NCI-H1092 treated with DMSO at 0.1 percent for 48 hours (cell line): Measurements from ENCODE around the gene KIAA1210.
A peak's percentile ranks its signal among the peaks of the same experiment; 100 is the strongest.

Experiments used
- DNase-seq: peaks from one replicate; lab custom pipeline; 2025; lab: John Stamatoyannopoulos, UW

KIAA1210 gene

GRCh38 chrX:119127650-119128049 is at the start of gene KIAA1210:
Gene KIAA1210, minus strand, starts transcription at chrX:119127812. Its CDS starts 4,170 bp downstream, at chrX:119123642.
- no peak for DNase-seq

DNA sequence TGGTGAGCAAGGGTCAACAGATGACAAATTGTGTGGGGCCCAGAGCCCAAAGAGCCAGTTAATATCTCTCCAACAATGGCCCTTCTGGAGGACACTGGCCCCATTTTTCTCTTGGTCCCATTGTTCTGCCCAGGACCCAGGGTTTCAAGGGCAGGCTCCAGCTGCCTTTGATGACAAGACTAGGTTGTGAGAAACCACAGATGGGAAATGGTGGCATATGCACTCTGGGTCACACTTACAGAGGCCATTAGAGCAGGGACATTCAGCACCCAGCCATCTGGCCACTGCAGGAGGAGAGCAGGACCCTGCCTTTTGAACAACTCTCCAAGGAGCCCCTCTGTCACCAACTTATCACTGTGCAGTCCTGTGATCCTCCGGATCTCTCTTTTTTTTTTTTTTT is 49.7 kb upstream of the KIAA1210 start:
- no peak for DNase-seq

- DNase-seq, result no peak
These were observed 47.3 kb upstream of the KIAA1210 start for GRCh38 chrX:119174900-119175299.

DNA sequence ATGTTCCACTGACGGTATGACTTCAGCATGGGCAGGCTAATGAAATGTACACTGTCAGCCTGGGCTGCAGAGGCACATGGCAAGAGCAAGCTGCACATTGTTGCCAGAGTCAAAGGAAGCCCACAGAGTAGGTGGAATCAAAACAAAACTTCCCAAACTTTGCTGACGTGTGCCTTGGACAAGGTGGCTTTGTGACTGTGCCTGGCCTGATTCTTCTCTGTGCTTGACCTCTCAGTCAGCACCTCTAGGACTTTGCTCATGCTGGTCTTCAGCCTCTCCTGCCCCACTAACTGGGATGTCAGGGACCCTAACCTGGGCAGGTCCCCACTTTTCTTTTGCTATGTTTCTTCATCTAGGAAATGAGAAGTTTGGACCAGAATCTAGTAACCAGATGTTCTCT is 40.5 kb upstream of the KIAA1210 start:
- DNase-seq, result no peak

- no peak for DNase-seq
These were observed 30.6 kb upstream of the KIAA1210 start for GRCh38 chrX:119158226-119158625.

DNA sequence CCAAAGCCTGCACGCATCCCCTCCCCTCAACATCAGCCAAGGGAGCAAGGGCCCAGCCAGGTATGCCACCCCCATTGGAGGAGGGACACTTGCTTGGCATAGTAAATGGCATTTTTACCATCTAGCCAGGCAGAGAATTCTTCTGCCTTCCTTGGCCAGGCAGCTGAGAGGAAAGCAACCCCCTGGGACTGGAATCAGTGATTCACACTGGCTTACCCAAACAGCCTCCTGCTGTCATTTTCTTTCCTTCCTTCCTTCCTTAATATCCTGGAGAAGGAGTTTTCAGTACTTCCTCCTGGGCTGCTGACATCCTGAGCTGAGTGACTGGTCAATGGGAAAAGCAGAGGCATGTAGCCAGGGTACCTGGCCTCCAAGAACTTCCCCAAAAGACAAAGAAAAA is 28.6 kb upstream of the KIAA1210 start:
- DNase-seq, result no peak

DNA sequence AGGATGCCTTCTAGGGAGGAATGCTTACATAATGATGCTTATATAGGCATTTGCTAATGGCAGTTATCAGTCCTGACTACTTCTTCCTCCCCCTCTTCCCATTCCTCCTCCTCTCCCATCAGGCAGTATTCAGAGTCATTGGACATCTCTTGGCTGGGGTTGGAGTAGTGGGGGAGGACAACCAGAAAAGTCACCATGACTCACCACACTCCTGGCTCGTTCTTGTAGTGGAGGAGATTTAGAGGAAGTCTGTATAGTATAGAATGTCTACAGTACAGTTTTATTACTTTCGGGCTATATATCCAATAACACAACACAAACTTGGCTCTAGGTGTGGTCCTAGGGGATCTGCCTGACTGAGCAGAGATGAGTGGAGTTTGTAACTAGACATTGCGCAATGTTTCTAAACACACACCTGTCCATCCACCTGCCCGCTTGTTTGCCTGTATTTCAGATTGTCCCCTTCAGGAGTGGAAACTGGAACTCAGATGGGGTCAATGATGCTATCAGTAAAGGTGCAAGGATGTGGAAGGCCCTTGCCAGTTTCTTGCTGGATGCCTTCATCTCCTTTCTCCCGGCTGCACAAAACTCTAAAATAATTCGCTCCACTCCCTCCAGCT is 27.9 kb upstream of the KIAA1210 start:
- DNase-seq, result no peak

DNA sequence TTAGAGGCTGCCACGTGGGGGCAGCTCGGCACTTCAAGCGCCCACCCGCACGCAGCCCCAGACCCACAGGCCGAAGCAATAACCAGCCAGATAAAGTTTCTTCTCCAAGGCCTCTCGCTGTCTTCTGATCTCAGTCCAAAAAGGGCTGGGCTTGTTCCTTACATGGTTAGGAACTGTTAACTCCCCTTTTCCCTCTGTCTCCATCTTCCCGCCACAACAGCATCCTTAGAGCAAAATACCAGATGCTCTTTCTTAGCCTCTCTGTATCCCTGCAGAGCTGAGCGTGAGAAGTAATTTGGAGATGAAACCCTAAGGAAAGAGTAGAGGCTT is 23.4 kb upstream of the KIAA1210 start:
- DNase-seq, result no peak

DNA sequence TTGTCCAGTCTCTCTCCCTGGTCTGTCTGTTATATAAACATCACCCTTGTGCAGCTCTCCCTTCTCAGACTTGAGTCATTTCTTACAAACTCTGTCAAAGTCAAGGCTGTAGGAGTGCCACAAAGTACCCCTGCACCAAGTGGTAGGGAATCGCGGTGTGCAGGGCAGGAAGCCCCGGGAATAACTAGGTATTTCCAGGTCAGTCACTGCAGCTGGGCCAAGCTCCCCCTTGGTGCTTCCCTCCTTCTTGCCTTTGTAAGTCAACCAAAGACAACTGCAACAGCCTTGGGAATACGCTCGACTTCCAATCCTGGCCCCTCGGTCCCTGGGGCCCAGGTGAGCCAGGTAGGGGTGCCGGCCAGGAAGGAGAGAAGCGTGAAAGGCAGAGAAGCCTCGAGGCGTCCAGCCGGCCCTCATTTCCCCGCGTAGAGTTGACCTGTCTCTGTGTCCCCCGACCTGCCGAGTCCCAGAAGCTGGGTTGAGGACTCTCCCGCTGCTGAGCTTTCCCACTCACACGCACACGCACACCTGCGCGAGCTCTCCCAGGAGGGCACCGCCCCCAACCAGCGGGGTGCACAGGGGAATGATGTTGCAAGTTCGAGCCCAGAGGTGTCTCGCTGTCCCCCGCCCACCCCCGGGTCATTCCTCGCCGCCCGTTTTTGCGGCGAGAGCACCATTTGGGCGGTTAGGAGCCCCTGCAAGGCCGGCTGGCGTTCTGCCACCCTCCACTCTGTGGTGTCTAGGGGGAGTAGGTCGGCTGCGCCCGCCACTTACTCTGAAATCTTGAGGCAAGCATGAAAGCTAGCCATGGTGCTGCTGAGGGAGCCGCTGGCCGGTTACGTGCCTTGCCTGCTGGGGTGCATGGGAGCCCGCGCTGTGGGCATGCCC is 22.8 kb upstream of the KIAA1210 start:
- DNase-seq, result no peak

GRCh38 chrX:119147486-119147885 is 19.9 kb upstream of the KIAA1210 start:
- DNase-seq, result no peak

GRCh38 chrX:119145241-119145653 is 17.6 kb upstream of the KIAA1210 start:
- DNase-seq, result no peak

- no peak for DNase-seq
These were observed 6.9 kb upstream of the KIAA1210 start for GRCh38 chrX:119134466-119134865.

DNA sequence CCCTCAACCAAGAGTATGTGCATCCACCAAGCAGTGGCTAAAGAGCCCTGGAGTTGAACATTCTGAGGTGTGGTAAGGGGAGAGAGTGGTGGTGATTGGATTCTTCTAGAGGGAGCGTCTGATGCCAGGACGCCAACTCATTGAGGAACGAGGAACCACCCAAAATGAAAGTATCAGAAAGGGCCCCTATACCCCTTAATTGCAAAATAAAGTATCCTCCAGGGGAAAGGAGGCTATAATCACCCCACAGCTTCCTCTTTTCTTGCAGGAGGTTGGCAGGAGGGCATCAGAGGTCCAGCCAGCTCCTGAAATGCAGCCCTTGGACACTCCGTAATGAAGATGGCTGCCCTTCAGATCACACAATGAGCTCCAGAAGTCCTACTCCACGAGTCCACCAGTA is 5.3 kb upstream of the KIAA1210 start:
- DNase-seq, result no peak

- DNase-seq, result no peak
These were observed 4.7 kb upstream of the KIAA1210 start for GRCh38 chrX:119132316-119132715.

GRCh38 chrX:119130911-119131310 is 3.3 kb upstream of the KIAA1210 start:
- no peak for DNase-seq

DNA sequence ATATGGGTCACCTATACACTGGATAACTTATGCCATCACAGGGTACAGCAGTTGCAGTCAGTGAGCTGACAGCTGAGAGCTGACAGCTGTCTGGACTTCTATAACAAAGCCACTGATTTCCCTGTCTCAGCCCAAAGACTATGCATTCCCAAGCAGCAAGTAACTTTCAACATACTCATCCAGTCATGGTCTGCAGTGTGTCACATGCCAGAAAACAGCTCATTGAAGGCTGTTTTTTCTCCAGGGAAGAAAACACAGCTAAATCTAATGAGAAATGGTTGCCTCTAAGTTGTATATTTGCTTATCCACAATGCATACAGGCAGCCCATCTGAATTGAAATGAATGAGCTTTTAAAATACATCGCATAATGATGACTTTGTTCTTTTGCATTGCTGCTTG is 6.3 kb downstream of the KIAA1210 start:
- no peak for DNase-seq

DNA sequence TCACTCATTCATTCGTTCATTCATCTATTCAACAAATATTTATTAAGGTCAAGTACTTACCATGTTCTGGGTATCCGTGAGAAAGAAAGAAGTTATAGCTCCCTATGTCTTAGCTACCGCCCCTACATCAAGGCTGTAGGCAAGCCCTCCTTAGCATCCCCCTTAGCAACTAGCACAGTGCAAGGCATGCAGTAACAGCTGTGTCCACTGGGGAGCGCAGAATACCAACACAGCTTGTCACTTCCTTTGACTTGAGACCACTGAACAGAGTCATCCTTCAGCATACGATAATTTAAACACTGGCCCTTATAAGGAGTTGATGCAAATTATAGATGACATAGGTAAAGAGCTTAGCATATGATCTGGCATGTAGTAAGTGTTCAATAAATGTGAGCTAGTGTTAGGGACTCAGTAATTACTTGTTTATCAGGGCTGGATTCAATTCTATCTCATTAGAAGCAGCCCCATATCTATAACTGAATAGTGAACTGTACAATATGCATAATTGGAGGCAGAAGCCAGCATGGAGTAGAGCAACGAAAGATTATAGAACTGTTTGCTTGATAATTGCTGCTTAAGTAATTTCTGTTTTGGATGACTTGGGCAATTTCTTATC is 8.7 kb downstream of the KIAA1210 start:
- DNase-seq, result peak; percentile 37

DNA sequence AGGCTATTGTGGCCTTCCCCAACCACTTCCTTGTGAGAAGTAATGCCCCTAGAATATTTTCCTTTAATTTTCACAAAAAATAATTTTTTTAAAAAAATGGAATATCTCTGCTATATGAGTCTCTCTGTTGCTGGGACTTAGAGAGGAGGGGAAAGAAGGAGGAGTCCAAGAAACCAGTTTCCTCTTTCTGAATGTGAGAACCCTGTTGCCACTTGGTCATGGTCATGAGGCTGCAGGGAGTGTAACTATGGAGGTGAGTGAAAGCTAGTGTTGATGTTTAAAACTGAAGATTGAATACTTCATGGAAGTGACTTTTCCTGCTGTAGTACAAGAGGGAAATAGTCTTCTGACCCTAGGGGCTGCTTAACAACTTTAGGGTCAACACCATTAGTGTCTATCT is 20.4 kb downstream of the KIAA1210 start:
- DNase-seq, result no peak

DNA sequence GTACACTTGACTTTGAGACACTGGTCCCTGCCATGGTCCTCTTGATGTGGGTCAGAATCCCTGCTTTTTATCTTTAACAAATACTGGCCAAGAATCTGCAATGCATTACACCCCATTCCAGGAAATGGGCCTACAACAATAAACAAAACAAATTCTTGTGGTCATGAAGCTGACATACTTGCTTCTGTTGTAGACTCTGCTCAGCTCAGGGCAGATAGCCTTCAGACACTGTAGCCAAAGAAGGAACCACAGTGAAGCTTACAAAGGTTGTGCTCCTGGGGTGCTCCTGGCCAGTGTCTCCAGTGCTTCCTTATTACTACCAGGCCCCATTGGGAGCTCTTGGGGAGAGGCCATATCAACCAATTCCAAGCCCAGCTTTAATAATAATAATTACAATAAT is 21.8 kb downstream of the KIAA1210 start:
- no peak for DNase-seq

- DNase-seq, result no peak
These were observed 26.4 kb downstream of the KIAA1210 start for GRCh38 chrX:119101168-119101567.

DNA sequence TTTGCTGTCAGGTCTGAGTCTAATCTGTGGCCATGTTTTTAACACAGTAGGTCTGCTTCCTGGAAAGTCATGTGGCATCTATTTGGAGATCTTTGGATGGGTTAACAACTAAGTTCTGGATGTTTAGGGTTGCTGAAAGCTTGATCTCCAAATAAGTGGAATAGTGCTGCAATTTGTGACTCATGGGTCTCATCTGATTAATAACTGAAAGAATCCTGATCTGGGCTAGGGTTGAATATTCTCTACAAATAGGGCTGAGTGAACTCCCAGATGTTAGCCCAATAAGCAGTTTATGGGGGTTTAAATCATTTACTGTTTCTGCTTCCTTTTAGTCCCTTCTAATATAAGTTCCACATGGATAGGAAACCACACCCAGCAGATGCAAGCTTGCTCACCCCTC is 31.7 kb downstream of the KIAA1210 start:
- DNase-seq, result no peak

- DNase-seq, result no peak
These were observed 32.8 kb downstream of the KIAA1210 start for GRCh38 chrX:119094819-119095218.
